ENCODE data around the gene GPR87.

Gene GPR87

GRCh38 chr3:151319628-151320027 is 3.0 kb upstream of the GPR87 start:
- H3K4me3 ChIP-seq (replicated peaks in 1 of 2; ENCODE audit: low read depth in 2 of 2, low read length in 2 of 2), result no peak overlapping the region
- peak; percentile 35 to 73 for DNase-seq (ENCODE audit: low read depth in 2 of 2)
- TF ChIP-seq CTCF (IDR thresholded peaks at IDR 0.05; ENCODE audit: low read depth, low read length), result no peak

- DNase-seq (ENCODE audit: low read depth in 2 of 2), result no peak
- H3K4me3 ChIP-seq (replicated peaks in 1 of 2; ENCODE audit: low read depth in 2 of 2, low read length in 2 of 2), result no peak overlapping the region
- no peak for TF ChIP-seq CTCF (IDR thresholded peaks at IDR 0.05; ENCODE audit: low read depth, low read length)
Measured at GRCh38 chr3:151318991-151319390, 2.4 kb upstream of the GPR87 start.

GRCh38 chr3:151318313-151318712 is 1.7 kb upstream of the GPR87 start:
- no peak for TF ChIP-seq CTCF (IDR thresholded peaks at IDR 0.05; ENCODE audit: low read depth, low read length)
- no peak overlapping the region for H3K4me3 ChIP-seq (replicated peaks in 1 of 2; ENCODE audit: low read depth in 2 of 2, low read length in 2 of 2)
- DNase-seq (ENCODE audit: low read depth in 2 of 2), result peak; percentile 31 to 44

GRCh38 chr3:151315846-151316245 is 774 bp downstream of the GPR87 start:
- no peak for TF ChIP-seq CTCF (IDR thresholded peaks at IDR 0.05; ENCODE audit: low read depth, low read length)
- no peak overlapping the region for H3K4me3 ChIP-seq (replicated peaks in 1 of 2; ENCODE audit: low read depth in 2 of 2, low read length in 2 of 2)
- DNase-seq (ENCODE audit: low read depth in 2 of 2), result no peak

GRCh38 chr3:151315136-151315535 is 1.5 kb downstream of the GPR87 start:
- H3K4me3 ChIP-seq (replicated peaks in 1 of 2; ENCODE audit: low read depth in 2 of 2, low read length in 2 of 2), result no peak overlapping the region
- TF ChIP-seq CTCF (IDR thresholded peaks at IDR 0.05; ENCODE audit: low read depth, low read length), result no peak
- peak; percentile 58 to 73 for DNase-seq (ENCODE audit: low read depth in 2 of 2)

GRCh38 chr3:151314593-151314992 is 2.0 kb downstream of the GPR87 start:
- no peak for DNase-seq (ENCODE audit: low read depth in 2 of 2)
- TF ChIP-seq CTCF (IDR thresholded peaks at IDR 0.05; ENCODE audit: low read depth, low read length), result no peak
- H3K4me3 ChIP-seq (replicated peaks in 1 of 2; ENCODE audit: low read depth in 2 of 2, low read length in 2 of 2), result no peak overlapping the region

- DNase-seq (ENCODE audit: low read depth in 2 of 2), result no peak
- no peak overlapping the region for H3K4me3 ChIP-seq (replicated peaks in 1 of 2; ENCODE audit: low read depth in 2 of 2, low read length in 2 of 2)
Measured at GRCh38 chr3:151314137-151314536, 2.5 kb downstream of the GPR87 start.

More at GRCh38 chr3:151314137-151314536, 2.5 kb downstream of the GPR87 start:
- TF ChIP-seq CTCF (IDR thresholded peaks at IDR 0.05; ENCODE audit: low read depth, low read length), result no peak

All from cardiac fibroblast (primary cell).